ENCODE measurements around the gene MTMR10.

GRCh38 chr15:30958219-30958618 is 33.2 kb downstream of the MTMR10 start:
- TF ChIP-seq, protein P1, sequence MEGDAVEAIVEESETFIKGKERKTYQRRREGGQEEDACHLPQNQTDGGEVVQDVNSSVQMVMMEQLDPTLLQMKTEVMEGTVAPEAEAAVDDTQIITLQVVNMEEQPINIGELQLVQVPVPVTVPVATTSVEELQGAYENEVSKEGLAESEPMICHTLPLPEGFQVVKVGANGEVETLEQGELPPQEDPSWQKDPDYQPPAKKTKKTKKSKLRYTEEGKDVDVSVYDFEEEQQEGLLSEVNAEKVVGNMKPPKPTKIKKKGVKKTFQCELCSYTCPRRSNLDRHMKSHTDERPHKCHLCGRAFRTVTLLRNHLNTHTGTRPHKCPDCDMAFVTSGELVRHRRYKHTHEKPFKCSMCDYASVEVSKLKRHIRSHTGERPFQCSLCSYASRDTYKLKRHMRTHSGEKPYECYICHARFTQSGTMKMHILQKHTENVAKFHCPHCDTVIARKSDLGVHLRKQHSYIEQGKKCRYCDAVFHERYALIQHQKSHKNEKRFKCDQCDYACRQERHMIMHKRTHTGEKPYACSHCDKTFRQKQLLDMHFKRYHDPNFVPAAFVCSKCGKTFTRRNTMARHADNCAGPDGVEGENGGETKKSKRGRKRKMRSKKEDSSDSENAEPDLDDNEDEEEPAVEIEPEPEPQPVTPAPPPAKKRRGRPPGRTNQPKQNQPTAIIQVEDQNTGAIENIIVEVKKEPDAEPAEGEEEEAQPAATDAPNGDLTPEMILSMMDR (IDR thresholded peaks at IDR 0.05) = no peak
- no peak for TF ChIP-seq POLR2A (IDR thresholded peaks at IDR 0.05)
